Measurements from ENCODE around the gene AGK.

Gene AGK

GRCh38 chr7:141600168-141601006 is 49.2 kb downstream of the AGK start:
- Mint-ChIP-seq H3K36me3 (ENCODE audit: insufficient read depth) (peaks cover 37% of the 10 kb centered on the region), H3K4me3 (no peak overlapping the region), H3K27ac (ENCODE audit: low read depth) (no peak overlapping the region), H3K27me3 (no peaks in the 10 kb centered on the region), H3K4me1 (no peaks in the 10 kb centered on the region), H3K9me3 (no peaks in the 10 kb centered on the region)
- DNase-seq (ENCODE audit: low spot score in 2 of 2) (no peak), ATAC-seq (replicated peaks; ENCODE audit: extremely low read depth, poor library complexity, severe bottlenecking) (no peak)

GRCh38 chr7:141609576-141609975 is 58.4 kb downstream of the AGK start:
- DNase-seq (ENCODE audit: low spot score in 2 of 2): no peak
- H3K4me1 Mint-ChIP-seq: peaks cover 6% of the 10 kb centered on the region
- no peak for ATAC-seq (replicated peaks; ENCODE audit: extremely low read depth, poor library complexity, severe bottlenecking)
- H3K36me3 Mint-ChIP-seq (ENCODE audit: insufficient read depth): peaks cover 22% of the 10 kb centered on the region
- no peaks in the 10 kb centered on the region for H3K9me3 Mint-ChIP-seq
- no peak overlapping the region for H3K4me3 Mint-ChIP-seq
- H3K27me3 Mint-ChIP-seq: no peaks in the 10 kb centered on the region
- no peak overlapping the region for H3K27ac Mint-ChIP-seq (ENCODE audit: low read depth)

- DNase-seq (ENCODE audit: low spot score in 2 of 2) (no peak), ATAC-seq (replicated peaks; ENCODE audit: extremely low read depth, poor library complexity, severe bottlenecking) (no peak)
- Mint-ChIP-seq H3K4me1 (peaks cover 6% of the 10 kb centered on the region), H3K27ac (ENCODE audit: low read depth) (no peak overlapping the region), H3K4me3 (no peak overlapping the region), H3K36me3 (ENCODE audit: insufficient read depth) (peaks cover 16% of the 10 kb centered on the region), H3K9me3 (no peaks in the 10 kb centered on the region), H3K27me3 (no peaks in the 10 kb centered on the region)
Observed at GRCh38 chr7:141610671-141611070, 59.5 kb downstream of the AGK start.

- DNase-seq (ENCODE audit: low spot score in 2 of 2) (no peak), ATAC-seq (replicated peaks; ENCODE audit: extremely low read depth, poor library complexity, severe bottlenecking) (no peak)
- Mint-ChIP-seq H3K4me3 (no peak overlapping the region), H3K36me3 (ENCODE audit: insufficient read depth) (peaks cover 22% of the 10 kb centered on the region), H3K27me3 (no peaks in the 10 kb centered on the region), H3K4me1 (no peaks in the 10 kb centered on the region), H3K9me3 (no peaks in the 10 kb centered on the region), H3K27ac (ENCODE audit: low read depth) (peak overlapping the region; percentile 62)
Observed at GRCh38 chr7:141612861-141613260, 61.7 kb downstream of the AGK start.

GRCh38 chr7:141617280-141617679 is 66.1 kb downstream of the AGK start:
- Mint-ChIP-seq H3K9me3 (no peaks in the 10 kb centered on the region), H3K27me3 (no peaks in the 10 kb centered on the region), H3K27ac (ENCODE audit: low read depth) (no peak overlapping the region), H3K4me3 (no peak overlapping the region), H3K36me3 (ENCODE audit: insufficient read depth) (peaks cover 29% of the 10 kb centered on the region), H3K4me1 (no peaks in the 10 kb centered on the region)
- no peak for ATAC-seq (replicated peaks; ENCODE audit: extremely low read depth, poor library complexity, severe bottlenecking)
- DNase-seq (ENCODE audit: low spot score in 2 of 2): no peak

- no peak overlapping the region for H3K4me3 Mint-ChIP-seq
- H3K36me3 Mint-ChIP-seq (ENCODE audit: insufficient read depth): peaks cover 35% of the 10 kb centered on the region
- no peaks in the 10 kb centered on the region for H3K4me1 Mint-ChIP-seq
- no peaks in the 10 kb centered on the region for H3K27me3 Mint-ChIP-seq
- H3K27ac Mint-ChIP-seq (ENCODE audit: low read depth): no peak overlapping the region
- DNase-seq (ENCODE audit: low spot score in 2 of 2): no peak
- H3K9me3 Mint-ChIP-seq: no peaks in the 10 kb centered on the region
- no peak for ATAC-seq (replicated peaks; ENCODE audit: extremely low read depth, poor library complexity, severe bottlenecking)
Observed at GRCh38 chr7:141619745-141620144, 68.5 kb downstream of the AGK start.

- ATAC-seq (replicated peaks; ENCODE audit: extremely low read depth, poor library complexity, severe bottlenecking): no peak
- no peak for DNase-seq (ENCODE audit: low spot score in 2 of 2)
- no peaks in the 10 kb centered on the region for H3K9me3 Mint-ChIP-seq
- peaks cover 37% of the 10 kb centered on the region for H3K36me3 Mint-ChIP-seq (ENCODE audit: insufficient read depth)
- no peaks in the 10 kb centered on the region for H3K4me1 Mint-ChIP-seq
- H3K27me3 Mint-ChIP-seq: no peaks in the 10 kb centered on the region
- no peak overlapping the region for H3K4me3 Mint-ChIP-seq
- no peak overlapping the region for H3K27ac Mint-ChIP-seq (ENCODE audit: low read depth)
Observed at GRCh38 chr7:141624763-141625162, 73.6 kb downstream of the AGK start.

- Mint-ChIP-seq H3K27ac (ENCODE audit: low read depth) (no peak overlapping the region), H3K4me1 (no peaks in the 10 kb centered on the region), H3K36me3 (ENCODE audit: insufficient read depth) (peaks cover 11% of the 10 kb centered on the region), H3K27me3 (no peaks in the 10 kb centered on the region), H3K9me3 (no peaks in the 10 kb centered on the region), H3K4me3 (no peak overlapping the region)
- no peak for DNase-seq (ENCODE audit: low spot score in 2 of 2)
- ATAC-seq (replicated peaks; ENCODE audit: extremely low read depth, poor library complexity, severe bottlenecking): no peak
Observed at GRCh38 chr7:141630621-141631020, 79.4 kb downstream of the AGK start.

- no peak for ATAC-seq (replicated peaks; ENCODE audit: extremely low read depth, poor library complexity, severe bottlenecking)
- no peak for DNase-seq (ENCODE audit: low spot score in 2 of 2)
- Mint-ChIP-seq H3K36me3 (ENCODE audit: insufficient read depth) (peaks cover 13% of the 10 kb centered on the region), H3K27me3 (no peaks in the 10 kb centered on the region), H3K4me3 (no peak overlapping the region), H3K27ac (ENCODE audit: low read depth) (no peak overlapping the region), H3K9me3 (no peaks in the 10 kb centered on the region), H3K4me1 (no peaks in the 10 kb centered on the region)
Observed at GRCh38 chr7:141631525-141631924, 80.3 kb downstream of the AGK start.

GRCh38 chr7:141634065-141634464 is 82.9 kb downstream of the AGK start:
- DNase-seq (ENCODE audit: low spot score in 2 of 2) (no peak), ATAC-seq (replicated peaks; ENCODE audit: extremely low read depth, poor library complexity, severe bottlenecking) (no peak)
- H3K27me3 Mint-ChIP-seq: no peaks in the 10 kb centered on the region
- H3K4me1 Mint-ChIP-seq: no peaks in the 10 kb centered on the region
- no peak overlapping the region for H3K27ac Mint-ChIP-seq (ENCODE audit: low read depth)
- no peak overlapping the region for H3K4me3 Mint-ChIP-seq
- peaks cover 8% of the 10 kb centered on the region for H3K36me3 Mint-ChIP-seq (ENCODE audit: insufficient read depth)
- no peaks in the 10 kb centered on the region for H3K9me3 Mint-ChIP-seq

- no peaks in the 10 kb centered on the region for H3K9me3 Mint-ChIP-seq
- DNase-seq (ENCODE audit: low spot score in 2 of 2) (no peak), ATAC-seq (replicated peaks; ENCODE audit: extremely low read depth, poor library complexity, severe bottlenecking) (no peak)
- peaks cover 14% of the 10 kb centered on the region for H3K36me3 Mint-ChIP-seq (ENCODE audit: insufficient read depth)
- no peaks in the 10 kb centered on the region for H3K27me3 Mint-ChIP-seq
- H3K4me1 Mint-ChIP-seq: no peaks in the 10 kb centered on the region
- no peak overlapping the region for H3K27ac Mint-ChIP-seq (ENCODE audit: low read depth)
- no peak overlapping the region for H3K4me3 Mint-ChIP-seq
Observed at GRCh38 chr7:141636053-141636452, 84.8 kb downstream of the AGK start.

- DNase-seq (ENCODE audit: low spot score in 2 of 2) (no peak), ATAC-seq (replicated peaks; ENCODE audit: extremely low read depth, poor library complexity, severe bottlenecking) (no peak)
- Mint-ChIP-seq H3K27ac (ENCODE audit: low read depth) (peak overlapping the region; percentile 9), H3K4me3 (no peak overlapping the region), H3K9me3 (no peaks in the 10 kb centered on the region), H3K36me3 (ENCODE audit: insufficient read depth) (peaks cover 8% of the 10 kb centered on the region), H3K27me3 (no peaks in the 10 kb centered on the region), H3K4me1 (no peaks in the 10 kb centered on the region)
Observed at GRCh38 chr7:141640239-141640840, 89.1 kb downstream of the AGK start.

GRCh38 chr7:141641876-141642275 is 90.7 kb downstream of the AGK start:
- Mint-ChIP-seq H3K4me3 (no peak overlapping the region), H3K27ac (ENCODE audit: low read depth) (no peak overlapping the region), H3K27me3 (no peaks in the 10 kb centered on the region), H3K36me3 (ENCODE audit: insufficient read depth) (peaks cover 6% of the 10 kb centered on the region), H3K4me1 (no peaks in the 10 kb centered on the region), H3K9me3 (no peaks in the 10 kb centered on the region)
- ATAC-seq (replicated peaks; ENCODE audit: extremely low read depth, poor library complexity, severe bottlenecking) (no peak), DNase-seq (ENCODE audit: low spot score in 2 of 2) (no peak)
